GM23338 (cell line): ENCODE data around the gene PPM1H.

Experiments used
- CREB1 ChIP-seq: fragments of 250-450 bp; sonication (Bioruptor Pico); IDR thresholded peaks from 2 replicates; pipeline ENCODE4 v1.5.0; 2020; ENCODE audit warnings: low read depth, mild to moderate bottlenecking, moderate library complexity
- CTCF ChIP-seq, 2 experiments: fragments of 200-600 bp in 1 of 2; sonication (generic) in 1 of 2; conservative IDR thresholded peaks; 2 replicates each; pipeline versions ENCODE4 v1.5.1 to v1.6.1; 2016 to 2017; ENCODE audit warnings: antibody characterized with exemption in 2 of 2, low read depth in 2 of 2, mild to moderate bottlenecking in 2 of 2, moderate library complexity in 1 of 2
- EZH2 ChIP-seq: fragments of 200-600 bp; sonication (generic); IDR thresholded peaks from one replicate; pipeline ENCODE4 v1.8.0; 2017; ENCODE audit warnings: antibody characterized with exemption, mild to moderate bottlenecking, low read depth; ENCODE audit not compliant: unreplicated experiment
- EZH2phosphoT487 ChIP-seq: fragments of 200-600 bp; sonication (generic); IDR thresholded peaks from one replicate; pipeline ENCODE4 v1.8.1; 2018; ENCODE audit warnings: antibody characterized with exemption; ENCODE audit not compliant: unreplicated experiment
- JUNB ChIP-seq: IDR thresholded peaks from one replicate; pipeline ENCODE4 v1.6.1; 2016; ENCODE audit warnings: antibody characterized with exemption; ENCODE audit not compliant: unreplicated experiment
- NANOG ChIP-seq: IDR thresholded peaks from 2 replicates; pipeline ENCODE4 v1.6.1; 2016; ENCODE audit warnings: antibody characterized with exemption, borderline replicate concordance
- POLR2AphosphoS5 ChIP-seq: IDR thresholded peaks from 2 replicates; pipeline ENCODE4 v1.6.1; 2016; ENCODE audit warnings: antibody characterized with exemption, low read depth
- REST ChIP-seq: IDR thresholded peaks from one replicate; pipeline ENCODE4 v1.6.1; 2018; ENCODE audit warnings: antibody characterized with exemption; ENCODE audit not compliant: unreplicated experiment
- STAT1 ChIP-seq: IDR thresholded peaks from one replicate; pipeline ENCODE4 v1.6.1; 2016; ENCODE audit warnings: antibody characterized with exemption; ENCODE audit not compliant: unreplicated experiment
- ZNF114 ChIP-seq: fragments of 250-450 bp; sonication (Bioruptor Pico); IDR thresholded peaks from 2 replicates; pipeline ENCODE4 v1.5.0; 2020; ENCODE audit warnings: mild to moderate bottlenecking, moderate library complexity

- no peak for TF ChIP-seq CTCF (conservative IDR thresholded peaks at IDR 0.05; ENCODE audit: low read depth in 2 of 2)
- TF ChIP-seq NANOG = no peak
- TF ChIP-seq EZH2 = no peak
- TF ChIP-seq POLR2AphosphoS5 = no peak
- TF ChIP-seq REST = no peak
- TF ChIP-seq STAT1 = no peak
- no peak for TF ChIP-seq CREB1
- no peak for TF ChIP-seq ZNF114 (CRISPR knock-in tag)
- no peak for TF ChIP-seq JUNB
- no peak for TF ChIP-seq EZH2phosphoT487
Observed at GRCh38 chr12:62647586-62647985, 287.4 kb downstream of the PPM1H start.
